Keratinocyte (primary cell): ENCODE data around the gene RBMY1J.

Experiments used
- EZH2 ChIP-seq: IDR thresholded peaks from one replicate; pipeline ENCODE4 v1.6.1; 2012; ENCODE audit warnings: inconsistent platforms, mild to moderate bottlenecking, low read length, moderate library complexity
- TF ChIP-seq, protein P1 (sequence below), 3 experiments: IDR thresholded peaks in 1 of 3; conservative IDR thresholded peaks in 1 of 3; optimal IDR thresholded peaks in 1 of 3; 2 replicates in 2 of 3; 3 replicates in 1 of 3; pipeline versions ENCODE3 to v1.5.1; 2011; ENCODE audit warnings: low read length in 3 of 3, mild to moderate bottlenecking in 3 of 3, moderate library complexity in 2 of 3, control low read depth in 1 of 3, inconsistent platforms in 1 of 3; ENCODE audit not compliant: insufficient read depth in 2 of 3; ENCODE audit errors: extremely low read depth in 1 of 3

GRCh38 chrY:22370623-22371022 is 32.6 kb upstream of the RBMY1J start:
- TF ChIP-seq, protein P1, sequence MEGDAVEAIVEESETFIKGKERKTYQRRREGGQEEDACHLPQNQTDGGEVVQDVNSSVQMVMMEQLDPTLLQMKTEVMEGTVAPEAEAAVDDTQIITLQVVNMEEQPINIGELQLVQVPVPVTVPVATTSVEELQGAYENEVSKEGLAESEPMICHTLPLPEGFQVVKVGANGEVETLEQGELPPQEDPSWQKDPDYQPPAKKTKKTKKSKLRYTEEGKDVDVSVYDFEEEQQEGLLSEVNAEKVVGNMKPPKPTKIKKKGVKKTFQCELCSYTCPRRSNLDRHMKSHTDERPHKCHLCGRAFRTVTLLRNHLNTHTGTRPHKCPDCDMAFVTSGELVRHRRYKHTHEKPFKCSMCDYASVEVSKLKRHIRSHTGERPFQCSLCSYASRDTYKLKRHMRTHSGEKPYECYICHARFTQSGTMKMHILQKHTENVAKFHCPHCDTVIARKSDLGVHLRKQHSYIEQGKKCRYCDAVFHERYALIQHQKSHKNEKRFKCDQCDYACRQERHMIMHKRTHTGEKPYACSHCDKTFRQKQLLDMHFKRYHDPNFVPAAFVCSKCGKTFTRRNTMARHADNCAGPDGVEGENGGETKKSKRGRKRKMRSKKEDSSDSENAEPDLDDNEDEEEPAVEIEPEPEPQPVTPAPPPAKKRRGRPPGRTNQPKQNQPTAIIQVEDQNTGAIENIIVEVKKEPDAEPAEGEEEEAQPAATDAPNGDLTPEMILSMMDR (optimal IDR thresholded peaks at IDR 0.05 in 1 of 3, IDR thresholded peaks at IDR 0.05 in 1 of 3, conservative IDR thresholded peaks at IDR 0.05 in 1 of 3; ENCODE audit: extremely low read depth in 1 of 3, insufficient read depth in 2 of 3, low read length in 3 of 3): no peak
- no peak for TF ChIP-seq EZH2
